Germinal center (tissue), 1 donor: ENCODE data around the gene ZNF844.
"Not testable (repeated sequence)": the region's sequence is repeated elsewhere in the genome, so short reads cannot be mapped to it uniquely, and the experiment has no call there.

Experiments
- DNase-seq: peaks from one replicate; pipeline ENCODE4 v3.0.0; 2012; ENCODE audit warnings: mixed read lengths, low spot score

Gene ZNF844

DNA sequence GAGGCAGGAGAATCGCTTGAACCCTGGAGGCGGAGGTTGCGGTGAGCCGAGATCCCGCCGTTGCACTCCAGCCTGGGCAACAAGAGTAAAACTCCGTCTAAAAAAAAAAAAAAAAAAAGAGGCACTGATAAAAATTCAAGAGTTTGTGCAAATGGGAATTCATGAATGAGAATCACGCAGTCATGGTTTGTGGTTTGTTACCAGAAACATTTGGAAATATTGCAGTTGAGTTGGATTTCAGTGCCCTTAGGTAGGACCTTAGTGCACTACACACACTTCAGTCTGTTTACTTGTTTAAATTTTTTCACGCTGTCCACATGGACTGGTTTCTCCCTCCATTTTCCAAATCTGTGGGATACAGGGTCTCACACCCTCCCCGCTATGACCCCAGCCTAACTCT is 28.4 kb downstream of the ZNF844 start:
- no peak for DNase-seq

DNA sequence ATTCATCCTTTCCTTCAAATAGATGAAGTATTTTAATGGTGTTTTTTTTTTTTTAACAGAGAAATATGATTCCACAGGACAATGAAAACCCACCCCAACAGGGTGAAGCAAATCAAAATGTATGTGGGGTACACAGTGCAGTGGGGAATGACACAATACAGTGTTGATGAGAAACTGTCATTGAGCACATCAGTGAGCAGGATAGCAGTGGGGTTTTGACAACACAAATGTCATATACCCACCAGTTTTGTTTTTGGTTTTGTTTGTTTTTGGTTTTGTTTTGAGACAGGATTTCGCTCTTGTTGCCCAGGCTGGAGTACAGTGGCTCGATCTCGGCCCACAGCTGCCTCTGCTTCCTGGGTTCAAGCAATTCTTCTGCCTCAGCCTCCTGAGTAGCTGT is 29.2 kb downstream of the ZNF844 start:
- no peak for DNase-seq

DNA sequence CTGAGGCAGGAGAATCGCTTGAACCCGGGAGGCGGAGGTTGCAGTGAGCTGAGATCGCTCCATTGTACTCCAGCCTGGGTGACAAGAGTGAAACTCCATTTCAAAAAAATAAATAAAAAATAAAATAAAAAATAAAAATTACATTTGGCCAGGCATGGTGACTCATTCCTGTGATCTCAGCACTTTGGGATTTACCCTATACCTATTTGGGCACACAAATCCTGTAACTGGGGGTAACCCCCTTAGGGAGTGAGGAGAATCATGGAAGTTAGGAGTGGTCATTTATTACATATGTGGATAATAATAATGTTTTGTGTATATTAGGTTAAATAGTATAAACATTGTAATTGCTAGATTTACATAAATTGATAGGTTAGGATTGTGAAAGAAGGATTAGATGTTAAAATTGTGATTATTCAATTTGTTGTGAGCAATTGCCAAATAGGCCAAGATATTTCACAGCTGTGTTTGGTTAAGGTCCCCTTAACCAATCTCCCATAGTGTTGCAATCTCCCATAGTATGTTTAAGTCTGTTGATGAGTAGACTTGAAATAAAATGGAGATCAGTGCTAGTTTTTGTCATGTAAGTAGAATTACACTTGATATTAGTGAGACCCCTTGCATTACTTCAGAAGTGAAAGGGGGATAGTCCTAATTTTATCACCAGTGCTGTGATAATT is 30.7 kb downstream of the ZNF844 start:
- DNase-seq: no peak

DNA sequence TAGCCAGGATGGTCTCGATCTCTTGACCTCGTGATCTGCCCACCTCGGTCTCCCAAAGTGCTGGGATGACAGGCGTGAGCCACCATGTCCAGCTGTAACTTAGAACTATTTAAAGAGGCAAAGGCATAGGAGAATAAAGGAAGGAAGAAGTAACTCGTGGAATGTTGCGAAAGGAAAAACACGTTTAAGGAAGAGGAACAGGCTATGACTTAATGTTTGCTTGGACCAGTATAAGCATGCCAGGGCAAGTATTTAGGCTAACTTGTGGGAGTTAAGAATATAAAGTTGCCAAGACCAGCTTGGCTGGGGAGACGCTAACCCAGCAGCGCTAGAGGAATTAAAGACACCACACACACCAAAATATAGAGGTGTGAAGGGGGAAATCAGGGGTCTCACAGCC is 33.5 kb downstream of the ZNF844 start:
- no peak for DNase-seq

DNA sequence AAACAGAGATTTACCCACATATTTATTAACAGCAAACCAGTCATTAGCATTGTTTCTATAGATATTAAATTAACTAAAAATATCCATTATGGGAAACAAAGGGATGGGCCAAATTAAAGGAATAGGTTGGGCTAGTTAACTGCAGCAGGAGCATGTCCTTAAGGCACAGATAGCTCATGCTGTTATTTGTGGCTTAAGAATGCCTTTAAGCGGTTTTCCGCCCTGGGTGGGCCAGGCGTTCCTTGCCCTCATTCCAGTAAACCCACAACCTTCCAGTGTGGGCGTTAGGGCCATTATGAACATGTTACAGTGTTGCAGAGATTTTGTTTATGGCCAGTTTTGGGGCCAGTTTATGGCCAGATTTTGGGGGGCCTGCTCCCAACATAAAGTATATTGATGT is 39.4 kb downstream of the ZNF844 start:
- DNase-seq: not testable (repeated sequence)

DNA sequence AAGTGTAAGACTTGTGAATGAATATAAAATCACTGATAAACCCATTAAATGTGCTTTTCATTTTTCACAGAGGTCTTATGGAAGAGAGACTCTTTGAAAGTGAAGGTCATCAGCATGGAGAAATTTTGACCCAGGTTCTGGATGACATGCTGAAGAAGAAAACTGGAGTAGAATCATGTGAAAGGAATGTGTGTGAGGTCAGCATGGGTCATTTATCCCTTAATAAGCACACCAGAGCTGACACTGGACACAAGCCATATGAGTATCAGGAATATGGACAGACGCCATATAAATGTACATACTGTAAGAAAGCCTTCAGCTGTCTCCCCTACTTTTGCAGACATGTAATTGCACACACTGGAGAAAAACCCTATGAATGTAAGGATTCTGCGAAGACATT is 46.6 kb downstream of the ZNF844 start:
- no peak for DNase-seq

DNA sequence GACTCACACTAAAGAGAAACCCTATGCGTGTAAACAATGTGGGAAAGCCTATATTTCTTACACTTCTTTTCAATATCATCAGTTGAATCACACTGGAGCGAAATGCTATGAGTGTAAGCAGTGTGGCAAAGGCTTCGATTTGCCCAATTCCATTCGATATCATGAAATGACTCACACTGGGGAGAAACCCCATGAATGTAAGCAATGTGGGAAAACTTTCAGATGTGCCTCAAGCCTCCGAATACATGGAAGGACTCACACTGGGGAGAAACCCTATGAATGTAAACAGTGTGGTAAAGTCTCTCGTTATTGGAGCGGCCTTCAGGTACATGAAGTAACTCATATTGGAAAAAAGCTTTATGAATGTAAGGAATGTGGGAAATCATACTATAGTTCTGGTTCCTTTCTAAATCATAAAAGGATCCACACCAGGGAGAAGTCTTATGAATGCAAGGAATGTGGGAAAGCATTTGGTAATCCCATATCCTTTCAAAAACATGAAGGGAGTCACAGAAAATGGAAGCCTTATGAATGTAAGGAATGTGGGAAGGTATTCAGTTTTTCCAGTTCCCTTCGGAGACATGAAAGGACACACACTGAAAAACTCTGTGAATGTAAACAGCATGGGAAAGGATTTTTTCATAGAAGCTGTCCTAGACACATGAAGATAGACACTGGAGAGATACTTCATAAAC is 47.6 kb downstream of the ZNF844 start:
- DNase-seq: no peak

DNA sequence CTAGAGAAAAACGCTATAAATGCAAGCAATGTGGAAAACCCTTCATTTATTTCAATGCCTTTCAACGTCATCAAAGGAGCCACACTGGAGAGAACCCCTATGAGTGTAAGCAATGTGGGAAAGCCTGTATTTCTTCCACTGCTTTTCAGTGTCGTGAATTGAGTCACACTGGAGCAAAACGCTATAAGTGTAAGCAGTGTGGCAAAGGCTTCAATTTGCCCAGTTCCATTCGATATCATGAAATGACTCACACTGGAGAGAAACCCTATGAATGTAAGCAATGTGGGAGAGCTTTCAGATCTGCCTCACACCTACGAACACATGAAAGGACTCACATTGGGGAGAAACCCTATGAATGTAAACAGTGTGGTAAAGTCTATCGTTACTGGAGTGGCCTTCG is 48.2 kb downstream of the ZNF844 start:
- DNase-seq: no peak

DNA sequence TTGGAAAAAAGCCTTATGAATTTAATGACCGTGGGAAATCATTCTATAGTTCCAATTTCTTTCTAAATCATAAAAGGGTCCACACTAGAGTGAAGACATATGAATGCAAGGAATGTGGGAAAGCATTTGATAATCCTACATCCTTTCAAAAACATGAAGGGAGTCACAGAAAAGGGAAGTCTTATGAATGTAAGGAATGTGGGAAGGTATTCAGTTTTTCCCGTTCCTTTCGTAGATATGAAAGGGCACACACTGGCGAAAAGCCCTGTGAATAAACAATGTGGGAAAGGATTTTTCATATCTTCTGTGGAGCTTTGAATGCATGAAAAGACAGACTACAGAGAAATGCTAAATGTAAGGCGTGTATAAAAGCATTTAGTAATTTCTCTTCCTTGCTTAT is 48.6 kb downstream of the ZNF844 start:
- no peak for DNase-seq

DNA sequence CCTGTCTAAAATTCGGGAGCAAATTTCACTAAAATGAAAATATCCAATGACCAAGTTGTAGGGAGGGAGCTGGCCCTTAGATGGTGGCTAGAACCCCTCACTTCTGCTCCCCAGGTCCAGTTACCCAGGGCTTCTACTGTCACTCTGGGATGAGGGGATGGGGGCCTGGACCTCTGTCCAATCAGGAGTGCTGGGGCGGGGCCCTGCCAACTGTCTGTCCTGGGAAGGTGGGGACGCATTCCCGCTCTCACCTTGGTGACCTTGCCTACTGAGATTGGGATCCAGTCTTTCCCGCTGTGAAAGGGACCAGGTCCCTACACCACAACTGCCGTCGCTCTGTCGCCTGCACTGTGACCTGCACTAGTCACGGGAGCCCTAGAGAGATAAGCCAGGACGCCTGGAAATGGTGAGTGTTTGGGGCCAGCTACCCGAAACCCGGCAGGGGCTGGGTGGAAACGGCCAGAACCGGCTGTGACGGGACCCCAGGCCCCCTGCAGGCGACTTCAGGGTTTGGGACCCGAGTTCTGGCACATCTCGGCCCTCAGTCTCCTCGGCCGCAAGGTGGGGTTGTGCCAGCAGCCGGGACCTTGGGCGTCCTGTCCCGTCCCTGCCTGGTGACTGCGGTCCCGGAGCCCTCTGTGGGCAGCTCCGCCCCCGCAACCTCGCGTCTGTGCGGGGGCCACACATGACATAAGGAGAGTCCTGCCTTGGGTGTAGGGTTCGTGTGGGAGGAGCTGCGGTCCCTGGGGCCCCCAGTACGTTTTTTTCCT is 52.9 kb downstream of the ZNF844 start:
- no peak for DNase-seq

DNA sequence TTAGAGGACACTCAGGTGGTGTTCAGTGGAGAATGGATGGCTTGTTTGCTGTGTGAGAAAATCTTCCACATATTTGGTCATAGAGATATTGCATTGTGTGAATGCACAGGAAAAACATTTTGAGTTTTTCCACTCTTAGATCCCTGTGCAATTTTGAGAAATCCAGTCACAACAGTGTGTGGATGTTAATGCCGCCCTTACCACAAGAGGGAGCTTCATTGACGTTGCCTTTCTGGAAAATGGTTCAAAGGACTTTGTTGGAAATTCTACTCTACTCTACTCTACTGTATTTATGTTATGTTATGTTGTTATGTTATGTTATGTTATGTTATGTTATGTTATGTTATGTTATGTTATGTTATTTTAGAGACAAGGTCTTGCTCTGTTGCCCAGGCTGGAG is 62.2 kb downstream of the ZNF844 start:
- DNase-seq: peak; percentile 30
